K562 (cell line): Measurements from ENCODE around the gene ADM5. TPM values are rescaled to one million over a fixed set of nuclear protein-coding genes. Genes with fewer than 3 reads are reported as not detected.

Experiments
- ARHGAP35 ChIP-seq: fragments of 450-650 bp; IDR thresholded peaks from 2 replicates; pipeline ENCODE4 v1.6.1; 2018; ENCODE audit not compliant: partially characterized antibody
- ARID4B ChIP-seq: sonication (generic); formaldehyde crosslinking; IDR thresholded peaks from 2 replicates; pipeline ENCODE4 v1.8.0; 2022; ENCODE audit warnings: mild to moderate bottlenecking, missing genetic modification reagents
- PHF8 ChIP-seq: fragments of 200-600 bp; sonication (generic); IDR thresholded peaks from 2 replicates; pipeline ENCODE4 v1.6.1; 2012; ENCODE audit warnings: mixed run types, mild to moderate bottlenecking, inconsistent platforms, low read length, moderate library complexity, borderline replicate concordance
- PML ChIP-seq: IDR thresholded peaks from 2 replicates; pipeline ENCODE4 v1.6.1; 2012; ENCODE audit warnings: low read length, inconsistent platforms
- POLR2G ChIP-seq: fragments of 200-400 bp; formaldehyde crosslinking; IDR thresholded peaks from 2 replicates; pipeline ENCODE4 v1.6.1; 2017; ENCODE audit warnings: low read depth, mild to moderate bottlenecking, antibody characterized with exemption, low read length, moderate library complexity
- TCF15 ChIP-seq: fragments of 250-450 bp; sonication (Bioruptor Pico); IDR thresholded peaks from 2 replicates; pipeline ENCODE4 v1.8.0; 2022; ENCODE audit warnings: moderate library complexity, mild to moderate bottlenecking, inconsistent platforms
- TCF7L2 ChIP-seq: fragments of 150-350 bp; IDR thresholded peaks from 2 replicates; pipeline ENCODE4 v1.6.1; 2016; ENCODE audit warnings: low read depth, mild to moderate bottlenecking, low read length, moderate library complexity
- TEAD4 ChIP-seq, 2 experiments: sonication (generic) in 1 of 2; formaldehyde crosslinking in 1 of 2; IDR thresholded peaks; 2 replicates each; pipeline versions ENCODE4 v1.6.1 to v1.8.0; 2012 to 2022; ENCODE audit warnings: borderline replicate concordance in 1 of 2, inconsistent platforms in 1 of 2, low read length in 1 of 2, mild to moderate bottlenecking in 1 of 2, missing genetic modification reagents in 1 of 2
- YY1 ChIP-seq, 3 experiments: IDR thresholded peaks; 2 replicates each; pipeline ENCODE4 v1.6.1; 2011; ENCODE audit warnings: low read length in 2 of 3, mild to moderate bottlenecking in 2 of 3, moderate library complexity in 2 of 3, borderline replicate concordance in 1 of 3, control low read depth in 1 of 3, low read depth in 1 of 3; ENCODE audit not compliant: insufficient read depth in 3 of 3, insufficient replicate concordance in 2 of 3, control insufficient read depth in 1 of 3, insufficient read length in 1 of 3; ENCODE audit errors: extremely low read depth in 1 of 3
- ZFX ChIP-seq: sonication (generic); formaldehyde crosslinking; IDR thresholded peaks from 2 replicates; pipeline ENCODE4 v1.8.0; 2022; ENCODE audit warnings: mild to moderate bottlenecking, missing genetic modification reagents, moderate library complexity
- ZNF24 ChIP-seq: fragments of 450-650 bp; IDR thresholded peaks from 2 replicates; pipeline ENCODE4 v1.6.1; 2016
- ZNF561 ChIP-seq: fragments of 450-650 bp; formaldehyde crosslinking; conservative IDR thresholded peaks from 2 replicates; pipeline ENCODE4 v1.4.0; 2020; ENCODE audit warnings: mild to moderate bottlenecking, moderate library complexity
- ZNF644 ChIP-seq: fragments of 200-800 bp; sonication (Bioruptor generic); IDR thresholded peaks from 2 replicates; pipeline ENCODE4 v1.6.1; 2016; ENCODE audit warnings: low read depth, missing genetic modification characterization, missing compliant biosample characterization
- polyA plus RNA-seq, 8 experiments: library from polyadenylated mRNA; depleted of rRNA in 4 of 8; stranded (reverse) in 5 of 8; unstranded in 3 of 8; fragments of >200 nt; fragmentation: Nextera tagmentation in 2 of 8; fragmentation: Illumina TruSeq in 1 of 8; extraction: Ambion mirVana in 2 of 8; extraction: Trizol in 1 of 8; gene quantifications; 2 replicates each; pipeline versions ENCODE4 v1.2.1 to v1.2.3, GENCODE V29; 2011 to 2014; ENCODE audit warnings: inconsistent platforms in 1 of 8, missing spikeins in 1 of 8
- total RNA-seq, 7 experiments: library from RNA; depleted of rRNA in 6 of 7; stranded (reverse); fragments of >200 nt in 6 of 7; fragmentation: Illumina TruSeq in 2 of 7; extraction: Trizol in 2 of 7; gene quantifications; 2 replicates each; pipeline versions ENCODE4 v1.2.1 to v1.2.3, GENCODE V29; 2011 to 2021; ENCODE audit warnings: low replicate concordance in 1 of 7
- TF ChIP-seq, protein P1 (sequence below): sonication (generic); formaldehyde crosslinking; IDR thresholded peaks from 2 replicates; pipeline ENCODE4 v1.8.0; 2022; ENCODE audit warnings: mild to moderate bottlenecking, missing genetic modification reagents
- TF ChIP-seq, protein P2 (sequence below): fragments of 200-800 bp; sonication (Bioruptor generic); IDR thresholded peaks from 2 replicates; pipeline ENCODE4 v1.6.1; 2017; ENCODE audit warnings: missing genetic modification characterization, missing compliant biosample characterization
- TF ChIP-seq, protein P3 (sequence below): sonication (generic); formaldehyde crosslinking; IDR thresholded peaks from 2 replicates; pipeline ENCODE4 v1.8.1; 2023; ENCODE audit warnings: mild to moderate bottlenecking, missing genetic modification reagents

The ADM5 gene
- total and polyA plus RNA-seq, 9 of the 15 experiments (the other 6 are each of a cell fraction or from before 2014, with no cell fraction given) = 0.13 to 8.4 (median 2.0) TPM; not detected in 1

GRCh38 chr19:49664171-49665035, 25.0 kb upstream of the ADM5 start (continued):
- TF ChIP-seq ARID4B (CRISPR knock-in tag) = peak; percentile 54; the same call in 1 of the 2 replicates
- TF ChIP-seq PML = no peak
- TF ChIP-seq PHF8 = peak; percentile 45; the same call in 1 of the 2 replicates
- TF ChIP-seq, protein P1, sequence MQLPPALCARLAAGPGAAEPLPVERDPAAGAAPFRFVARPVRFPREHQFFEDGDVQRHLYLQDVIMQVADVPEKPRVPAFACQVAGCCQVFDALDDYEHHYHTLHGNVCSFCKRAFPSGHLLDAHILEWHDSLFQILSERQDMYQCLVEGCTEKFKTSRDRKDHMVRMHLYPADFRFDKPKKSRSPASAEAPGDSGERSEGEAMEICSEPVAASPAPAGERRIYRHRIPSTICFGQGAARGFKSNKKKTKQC (CRISPR knock-in tag) = no peak
- no peak for TF ChIP-seq ZNF24
- TF ChIP-seq YY1 (IDR thresholded peaks at IDR 0.05; ENCODE audit: borderline replicate concordance in 1 of 3, control insufficient read depth in 1 of 3, extremely low read depth in 1 of 3, insufficient read depth in 3 of 3, insufficient read length in 1 of 3, insufficient replicate concordance in 2 of 3, low read depth in 1 of 3, low read length in 2 of 3) = peak in 1 of 3 experiments; percentile 12
- TF ChIP-seq ARHGAP35 = no peak
- peak; percentile 81 for TF ChIP-seq POLR2G
- TF ChIP-seq, protein P2, sequence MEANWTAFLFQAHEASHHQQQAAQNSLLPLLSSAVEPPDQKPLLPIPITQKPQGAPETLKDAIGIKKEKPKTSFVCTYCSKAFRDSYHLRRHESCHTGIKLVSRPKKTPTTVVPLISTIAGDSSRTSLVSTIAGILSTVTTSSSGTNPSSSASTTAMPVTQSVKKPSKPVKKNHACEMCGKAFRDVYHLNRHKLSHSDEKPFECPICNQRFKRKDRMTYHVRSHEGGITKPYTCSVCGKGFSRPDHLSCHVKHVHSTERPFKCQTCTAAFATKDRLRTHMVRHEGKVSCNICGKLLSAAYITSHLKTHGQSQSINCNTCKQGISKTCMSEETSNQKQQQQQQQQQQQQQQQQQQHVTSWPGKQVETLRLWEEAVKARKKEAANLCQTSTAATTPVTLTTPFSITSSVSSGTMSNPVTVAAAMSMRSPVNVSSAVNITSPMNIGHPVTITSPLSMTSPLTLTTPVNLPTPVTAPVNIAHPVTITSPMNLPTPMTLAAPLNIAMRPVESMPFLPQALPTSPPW (CRISPR knock-in tag) = peak; percentile 47; the same call in 1 of the 2 replicates
- no peak for TF ChIP-seq TCF7L2
- no peak for TF ChIP-seq TCF15
- TF ChIP-seq, protein P3, sequence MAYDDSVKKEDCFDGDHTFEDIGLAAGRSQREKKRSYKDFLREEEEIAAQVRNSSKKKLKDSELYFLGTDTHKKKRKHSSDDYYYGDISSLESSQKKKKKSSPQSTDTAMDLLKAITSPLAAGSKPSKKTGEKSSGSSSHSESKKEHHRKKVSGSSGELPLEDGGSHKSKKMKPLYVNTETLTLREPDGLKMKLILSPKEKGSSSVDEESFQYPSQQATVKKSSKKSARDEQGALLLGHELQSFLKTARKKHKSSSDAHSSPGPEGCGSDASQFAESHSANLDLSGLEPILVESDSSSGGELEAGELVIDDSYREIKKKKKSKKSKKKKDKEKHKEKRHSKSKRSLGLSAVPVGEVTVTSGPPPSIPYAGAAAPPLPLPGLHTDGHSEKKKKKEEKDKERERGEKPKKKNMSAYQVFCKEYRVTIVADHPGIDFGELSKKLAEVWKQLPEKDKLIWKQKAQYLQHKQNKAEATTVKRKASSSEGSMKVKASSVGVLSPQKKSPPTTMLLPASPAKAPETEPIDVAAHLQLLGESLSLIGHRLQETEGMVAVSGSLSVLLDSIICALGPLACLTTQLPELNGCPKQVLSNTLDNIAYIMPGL (CRISPR knock-in tag) = no peak
- no peak for TF ChIP-seq TEAD4 (IDR thresholded peaks at IDR 0.05; ENCODE audit: low read length)
- TF ChIP-seq TEAD4 (CRISPR knock-in tag; IDR thresholded peaks at IDR 0.05; ENCODE audit: borderline replicate concordance) = no peak
- no peak for TF ChIP-seq ZNF644
- no peak for TF ChIP-seq ZNF561 (CRISPR knock-in tag)
- TF ChIP-seq ZFX (CRISPR knock-in tag) = peak; percentile 35; the same call in 1 of the 2 replicates
